PFSK-1 (cell line): ENCODE measurements around the gene UTP4.

Source experiments
- FOXP2 ChIP-seq: optimal IDR thresholded peaks from 2 replicates; pipeline ENCODE3; 2011; ENCODE audit warnings: borderline replicate concordance, control low read depth, inconsistent platforms; ENCODE audit not compliant: insufficient read depth; ENCODE audit errors: extremely low read length, extremely low read depth
- POLR2AphosphoS5 ChIP-seq: IDR thresholded peaks from 2 replicates; pipeline ENCODE4 v1.6.1; 2012; ENCODE audit warnings: low read depth, mild to moderate bottlenecking, control low read depth, low read length, moderate library complexity
- REST ChIP-seq, 2 experiments: IDR thresholded peaks; 2 replicates each; pipeline versions ENCODE4 v1.6.1 to v1.8.0; 2011 to 2012; ENCODE audit warnings: low read depth in 2 of 2, low read length in 2 of 2, control low read depth in 1 of 2, inconsistent platforms in 1 of 2, mild to moderate bottlenecking in 1 of 2, moderate library complexity in 1 of 2; ENCODE audit not compliant: insufficient read depth in 1 of 2
- SIN3A ChIP-seq: IDR thresholded peaks from 2 replicates; pipeline ENCODE4 v1.6.1; 2012; ENCODE audit warnings: mild to moderate bottlenecking, low read length, moderate library complexity, borderline replicate concordance; ENCODE audit not compliant: insufficient read depth
- TAF1 ChIP-seq: IDR thresholded peaks from 2 replicates; pipeline ENCODE4 v1.6.1; 2012; ENCODE audit warnings: low read length, control low read depth, borderline replicate concordance; ENCODE audit not compliant: insufficient read depth

UTP4 gene

GRCh38 chr16:69088684-69089083 lies 43.8 kb upstream of the UTP4 start:
- no peak for TF ChIP-seq REST (IDR thresholded peaks at IDR 0.05; ENCODE audit: insufficient read depth in 1 of 2, low read depth in 2 of 2, low read length in 2 of 2)
- TF ChIP-seq SIN3A, result no peak
- TF ChIP-seq FOXP2, result no peak
- no peak for TF ChIP-seq TAF1
- TF ChIP-seq POLR2AphosphoS5, result no peak

- no peak for TF ChIP-seq REST (IDR thresholded peaks at IDR 0.05; ENCODE audit: insufficient read depth in 1 of 2, low read depth in 2 of 2, low read length in 2 of 2)
- TF ChIP-seq SIN3A, result no peak
- TF ChIP-seq POLR2AphosphoS5, result no peak
- no peak for TF ChIP-seq TAF1
- no peak for TF ChIP-seq FOXP2
These were observed 43.1 kb upstream of the UTP4 start for GRCh38 chr16:69089091-69089910.

- TF ChIP-seq POLR2AphosphoS5 (no peak), FOXP2 (no peak), SIN3A (no peak), REST (IDR thresholded peaks at IDR 0.05; ENCODE audit: insufficient read depth in 1 of 2, low read depth in 2 of 2, low read length in 2 of 2) (no peak), TAF1 (no peak)
These were observed 38.5 kb upstream of the UTP4 start for GRCh38 chr16:69093974-69094373.

- no peak for TF ChIP-seq POLR2AphosphoS5
- no peak for TF ChIP-seq REST (IDR thresholded peaks at IDR 0.05; ENCODE audit: insufficient read depth in 1 of 2, low read depth in 2 of 2, low read length in 2 of 2)
- TF ChIP-seq TAF1, result no peak
- no peak for TF ChIP-seq SIN3A
- TF ChIP-seq FOXP2, result no peak
These were observed 37.9 kb upstream of the UTP4 start for GRCh38 chr16:69094501-69094900.

GRCh38 chr16:69095193-69095592 lies 37.3 kb upstream of the UTP4 start:
- TF ChIP-seq POLR2AphosphoS5 (no peak), REST (IDR thresholded peaks at IDR 0.05; ENCODE audit: insufficient read depth in 1 of 2, low read depth in 2 of 2, low read length in 2 of 2) (no peak), FOXP2 (no peak), TAF1 (no peak), SIN3A (no peak)
